ENCODE data around the gene COL4A6.

The COL4A6 gene

DNA sequence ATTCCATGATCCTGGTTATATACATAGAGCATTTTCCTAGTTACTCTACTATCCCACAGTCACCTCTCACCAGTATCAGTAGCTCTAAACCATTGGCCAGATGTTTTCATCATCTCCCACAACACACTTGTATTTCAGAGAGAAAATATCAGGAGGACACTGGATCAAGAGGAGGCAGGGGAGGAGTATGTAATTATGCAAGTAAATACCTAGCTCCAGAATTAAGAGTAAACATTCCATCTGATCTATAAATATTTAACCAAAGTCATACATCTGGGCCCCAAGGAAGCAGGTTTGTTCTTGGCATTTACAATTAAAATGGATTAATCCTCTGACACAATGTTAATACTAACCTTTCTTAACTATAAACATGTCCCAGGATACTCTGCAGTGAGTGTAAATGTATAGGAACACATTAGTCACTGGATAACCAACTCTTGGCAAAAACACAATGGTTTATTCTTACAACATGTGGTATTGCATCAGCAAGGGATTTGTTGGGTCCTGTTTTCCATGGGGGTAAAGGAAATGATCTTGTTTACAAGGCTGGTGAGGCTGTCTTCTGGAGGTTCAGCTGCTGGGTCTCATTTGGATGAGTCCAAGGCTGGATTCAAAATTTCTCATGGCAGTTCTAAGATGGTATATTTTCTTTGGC, 176.5 kb downstream of the COL4A6 start:
- TF ChIP-seq, protein P1, sequence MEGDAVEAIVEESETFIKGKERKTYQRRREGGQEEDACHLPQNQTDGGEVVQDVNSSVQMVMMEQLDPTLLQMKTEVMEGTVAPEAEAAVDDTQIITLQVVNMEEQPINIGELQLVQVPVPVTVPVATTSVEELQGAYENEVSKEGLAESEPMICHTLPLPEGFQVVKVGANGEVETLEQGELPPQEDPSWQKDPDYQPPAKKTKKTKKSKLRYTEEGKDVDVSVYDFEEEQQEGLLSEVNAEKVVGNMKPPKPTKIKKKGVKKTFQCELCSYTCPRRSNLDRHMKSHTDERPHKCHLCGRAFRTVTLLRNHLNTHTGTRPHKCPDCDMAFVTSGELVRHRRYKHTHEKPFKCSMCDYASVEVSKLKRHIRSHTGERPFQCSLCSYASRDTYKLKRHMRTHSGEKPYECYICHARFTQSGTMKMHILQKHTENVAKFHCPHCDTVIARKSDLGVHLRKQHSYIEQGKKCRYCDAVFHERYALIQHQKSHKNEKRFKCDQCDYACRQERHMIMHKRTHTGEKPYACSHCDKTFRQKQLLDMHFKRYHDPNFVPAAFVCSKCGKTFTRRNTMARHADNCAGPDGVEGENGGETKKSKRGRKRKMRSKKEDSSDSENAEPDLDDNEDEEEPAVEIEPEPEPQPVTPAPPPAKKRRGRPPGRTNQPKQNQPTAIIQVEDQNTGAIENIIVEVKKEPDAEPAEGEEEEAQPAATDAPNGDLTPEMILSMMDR (conservative IDR thresholded peaks at IDR 0.05; ENCODE audit: low read depth, low read length), result no peak
- peak; percentile 46 for DNase-seq (ENCODE audit: low read depth)
- no peak overlapping the region for H3K4me3 ChIP-seq (ENCODE audit: low read length)

DNA sequence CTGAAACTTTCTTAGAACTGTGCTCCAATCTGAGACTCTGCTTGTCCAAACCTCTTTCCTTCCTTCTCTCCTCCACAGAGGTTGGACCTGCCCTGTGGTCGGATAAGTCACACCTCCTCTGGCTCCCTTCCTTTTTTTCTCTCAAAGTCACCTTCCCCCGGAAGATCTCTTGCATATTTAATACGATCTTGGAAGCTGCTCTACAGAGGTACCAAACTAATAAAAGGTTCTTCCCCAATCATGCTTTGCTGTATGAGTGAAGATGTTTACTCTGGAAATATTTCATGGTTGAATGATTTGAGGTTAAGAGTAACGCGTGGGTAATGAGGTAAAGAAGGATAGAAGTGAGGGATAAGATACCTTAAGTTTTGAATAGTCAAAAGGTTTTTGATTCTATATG, 180.7 kb downstream of the COL4A6 start:
- TF ChIP-seq, protein P1 (conservative IDR thresholded peaks at IDR 0.05; ENCODE audit: low read depth, low read length), result no peak

DNA sequence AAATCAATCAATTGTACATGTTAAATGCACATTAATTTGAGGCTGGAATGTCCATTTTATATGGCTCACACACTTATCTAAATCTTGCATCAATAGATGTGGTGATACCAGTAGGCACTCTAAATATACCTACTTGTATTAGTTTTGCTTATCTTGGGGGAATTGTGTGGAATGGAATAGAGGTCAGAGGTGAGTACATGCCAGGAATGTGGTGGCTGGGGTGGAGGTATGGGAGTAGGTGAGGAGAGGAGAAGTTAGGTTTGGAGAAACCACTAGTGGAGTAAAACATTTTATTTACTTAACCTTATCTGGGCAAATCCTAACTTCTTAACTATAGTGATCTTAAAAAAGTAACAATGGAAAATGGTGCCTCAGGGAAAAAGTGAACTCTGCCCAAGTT, 183.6 kb downstream of the COL4A6 start:
- no peak overlapping the region for H3K4me3 ChIP-seq (ENCODE audit: low read length)
- TF ChIP-seq, protein P1 (conservative IDR thresholded peaks at IDR 0.05; ENCODE audit: low read depth, low read length), result no peak
- DNase-seq (ENCODE audit: low read depth), result no peak

More for the DNA sequence above, 180.7 kb downstream of the COL4A6 start:
- DNase-seq (ENCODE audit: low read depth), result no peak
- no peak overlapping the region for H3K4me3 ChIP-seq (ENCODE audit: low read length)

DNA sequence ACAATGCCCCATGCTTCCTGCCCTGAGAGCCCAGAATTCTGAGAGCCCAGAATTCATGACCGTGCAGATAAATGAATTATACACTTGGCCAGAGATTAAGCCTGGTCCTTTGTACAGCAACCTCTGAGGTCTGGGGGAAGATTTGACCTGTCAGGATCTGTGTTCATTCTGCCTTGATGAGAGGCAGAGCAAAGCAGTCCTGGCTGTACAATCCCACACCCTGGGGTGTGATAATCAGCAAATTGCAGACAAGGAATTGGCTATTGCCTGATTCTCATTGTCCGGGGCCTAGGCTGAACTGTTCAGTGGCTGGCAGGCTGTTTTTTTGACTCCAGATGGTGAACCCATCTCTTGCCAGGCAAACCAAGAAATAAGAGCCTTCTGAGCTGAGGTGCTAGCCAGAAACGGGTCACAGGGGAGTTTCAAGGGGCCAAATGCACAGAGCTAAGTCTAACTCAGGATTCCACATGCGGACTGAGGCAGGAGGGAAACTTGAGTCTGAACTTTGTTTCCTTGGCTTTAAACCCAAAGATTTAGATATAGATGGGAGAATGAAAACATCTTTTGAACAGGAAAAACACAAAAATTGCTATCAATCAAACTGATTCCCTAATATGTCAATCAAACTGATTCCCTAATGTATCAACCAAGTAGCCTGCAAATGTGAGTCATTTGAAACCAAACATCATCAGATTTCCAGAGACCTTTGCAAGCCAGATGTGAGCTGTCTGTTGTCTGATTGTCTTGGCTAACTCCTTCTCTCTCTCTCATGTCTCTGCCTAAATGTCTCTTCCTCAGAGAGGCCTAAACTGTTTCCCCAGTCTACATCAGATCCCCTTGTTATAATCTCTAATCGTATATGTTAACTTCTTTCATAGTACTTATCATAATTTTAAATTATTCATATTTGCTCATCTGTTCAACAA, 187.3 kb downstream of the COL4A6 start:
- no peak overlapping the region for H3K4me3 ChIP-seq (ENCODE audit: low read length)
- TF ChIP-seq, protein P1 (conservative IDR thresholded peaks at IDR 0.05; ENCODE audit: low read depth, low read length), result no peak
- no peak for DNase-seq (ENCODE audit: low read depth)

DNA sequence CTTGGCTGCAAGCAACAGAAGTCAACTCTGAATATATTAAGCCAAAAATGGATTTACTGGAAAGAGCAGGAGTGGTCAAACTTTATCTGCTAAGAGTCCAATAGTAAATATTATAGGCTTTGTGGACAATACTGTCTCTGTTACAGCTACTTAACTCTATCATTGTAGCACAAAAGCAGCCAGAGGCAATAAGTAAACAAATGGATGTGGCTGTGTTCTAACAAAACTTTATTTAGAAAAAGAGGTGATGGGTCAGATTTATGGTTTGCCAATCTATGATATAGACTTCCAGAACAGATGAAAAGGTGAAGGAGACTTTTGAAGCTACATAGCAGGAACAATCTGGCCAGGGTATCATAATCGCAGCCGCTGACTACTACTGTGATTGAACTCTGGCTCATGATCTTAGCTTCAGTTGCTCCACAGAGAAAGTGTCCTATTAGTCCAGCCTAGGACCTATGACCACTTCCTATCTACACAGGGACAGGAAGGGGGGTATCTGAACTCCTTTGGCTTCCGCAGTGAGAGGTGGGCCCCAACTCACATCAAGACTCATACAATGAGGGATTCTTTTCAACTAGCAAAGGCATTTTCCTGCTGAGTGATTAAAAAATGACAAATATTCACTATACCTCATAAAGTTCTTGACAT, 191.8 kb downstream of the COL4A6 start:
- DNase-seq (ENCODE audit: low read depth), result no peak
- TF ChIP-seq, protein P1 (conservative IDR thresholded peaks at IDR 0.05; ENCODE audit: low read depth, low read length), result no peak
- H3K4me3 ChIP-seq (ENCODE audit: low read length), result no peak overlapping the region

DNA sequence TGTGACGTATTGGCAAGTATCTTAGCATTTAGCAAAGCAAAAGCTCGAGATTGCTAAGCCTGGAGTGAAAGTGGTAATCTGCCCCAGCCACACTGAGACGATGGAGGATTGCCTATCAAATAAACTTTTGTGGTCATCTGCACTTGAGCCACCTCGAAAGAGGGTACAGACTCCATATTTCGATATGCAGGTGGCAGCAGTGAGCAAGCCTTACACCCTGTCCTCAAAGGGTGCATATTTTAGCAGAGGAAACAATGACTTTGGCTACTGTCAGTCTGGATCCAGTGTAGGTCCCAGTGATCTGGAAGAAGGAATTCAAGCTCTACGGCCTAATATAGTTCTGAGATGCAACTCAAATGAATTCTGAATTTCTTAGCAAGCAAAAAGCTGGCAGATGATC, 192.8 kb downstream of the COL4A6 start:
- H3K4me3 ChIP-seq (ENCODE audit: low read length), result no peak overlapping the region
- DNase-seq (ENCODE audit: low read depth), result no peak
- TF ChIP-seq, protein P1 (conservative IDR thresholded peaks at IDR 0.05; ENCODE audit: low read depth, low read length), result no peak
